HG02763 (cell line): ENCODE results near the gene MTTP.

Source experiments
- ATAC-seq: cut with Tn5 transposase; IDR thresholded peaks from one replicate; pipeline ENCODE4 v1.9.1; 2021; ENCODE audit warnings: mild to moderate bottlenecking, moderate library complexity; ENCODE audit not compliant: unreplicated experiment

MTTP gene

GRCh38 chr4:99637174-99637573 lies 62.5 kb downstream of the MTTP start:
- no peak for ATAC-seq

- ATAC-seq = no peak
These were observed 66.1 kb downstream of the MTTP start for GRCh38 chr4:99640676-99641075.

- no peak for ATAC-seq
These were observed 68.3 kb downstream of the MTTP start for GRCh38 chr4:99642725-99643489.

GRCh38 chr4:99644453-99644852 lies 69.8 kb downstream of the MTTP start:
- ATAC-seq = no peak

GRCh38 chr4:99645036-99645435 lies 70.4 kb downstream of the MTTP start:
- ATAC-seq = no peak

- no peak for ATAC-seq
These were observed 71.0 kb downstream of the MTTP start for GRCh38 chr4:99645638-99646037.

GRCh38 chr4:99647071-99647470 lies 72.4 kb downstream of the MTTP start:
- ATAC-seq = no peak

GRCh38 chr4:99648321-99648720 lies 73.7 kb downstream of the MTTP start:
- ATAC-seq = no peak

- no peak for ATAC-seq
These were observed 74.6 kb downstream of the MTTP start for GRCh38 chr4:99649208-99649607.

GRCh38 chr4:99649778-99650177 lies 75.2 kb downstream of the MTTP start:
- ATAC-seq = no peak

- ATAC-seq = no peak
These were observed 76.6 kb downstream of the MTTP start for GRCh38 chr4:99651016-99651769.

- no peak for ATAC-seq
These were observed 77.3 kb downstream of the MTTP start for GRCh38 chr4:99651811-99652485.

GRCh38 chr4:99652596-99653436 lies 78.2 kb downstream of the MTTP start:
- ATAC-seq = no peak

- ATAC-seq = no peak
These were observed 79.3 kb downstream of the MTTP start for GRCh38 chr4:99653916-99654315.

GRCh38 chr4:99654361-99654761 lies 79.7 kb downstream of the MTTP start:
- ATAC-seq = no peak

GRCh38 chr4:99655308-99656081 lies 80.9 kb downstream of the MTTP start:
- no peak for ATAC-seq

GRCh38 chr4:99657798-99658197 lies 83.2 kb downstream of the MTTP start, which contains the start of gene C4orf54:
TSS of gene C4orf54 (minus strand) at chr4:99657828. CDS start at chr4:99654648, 3,180 bp downstream.
- no peak for ATAC-seq

- ATAC-seq = no peak
These were observed 84.0 kb downstream of the MTTP start for GRCh38 chr4:99658666-99659065.

GRCh38 chr4:99661907-99662306 lies 87.3 kb downstream of the MTTP start:
- no peak for ATAC-seq

- no peak for ATAC-seq
These were observed 90.1 kb downstream of the MTTP start for GRCh38 chr4:99664716-99665115.
